Measurements from ENCODE around the gene SQSTM1. TPM values are rescaled to one million over a fixed set of nuclear protein-coding genes. Genes with fewer than 3 reads are reported as not detected.

Gene SQSTM1
- total and polyA plus RNA-seq, 7 donors, result 168 to 443 (median 301) TPM

GRCh38 chr5:179858241-179858585, 37.5 kb downstream of the SQSTM1 start:
- H3K9me3 ChIP-seq, result no peaks in the 10 kb centered on the region
- no peak for TF ChIP-seq POLR2A (IDR thresholded peaks at IDR 0.05)
- no peak for TF ChIP-seq POLR2AphosphoS5 (IDR thresholded peaks at IDR 0.05)
- no peak for TF ChIP-seq CTCF (IDR thresholded peaks at IDR 0.05)
- TF ChIP-seq EP300 (IDR thresholded peaks at IDR 0.05), result no peak
- peak overlapping the region; percentile 90 to 99 (median 94) for H3K4me3 ChIP-seq
- H3K27me3 ChIP-seq, result no peaks in the 10 kb centered on the region
- intact Hi-C loops (cut with DNase I), result loop anchor here (2.0 to 5.0 kb wide), 4 partner anchors 36 to 95 kb away; partner anchors contain the start of genes MGAT4B, SQSTM1 and TBC1D9B
- H3K4me1 ChIP-seq, result peaks cover 0 to 25% (median 21%) of the 10 kb centered on the region in 4 donors
- DNase-seq, result no peak
- H3K36me3 ChIP-seq, result peaks cover 0 to 20% (median 10%) of the 10 kb centered on the region in 4 donors
- WGBS, 2 donors, result 0% methylated on average over 32 of the region's 32 CpGs
- H3K27ac ChIP-seq, result peak overlapping the region; percentile 90 to 95 (median 93)

GRCh38 chr5:179858586-179859427, 38.1 kb downstream of the SQSTM1 start, which contains the start of gene MRNIP:
Gene MRNIP, minus strand, starts transcription at chr5:179858817. Its CDS starts 21 bp downstream, at chr5:179858796.
- Histone ChIP-seq H3K27ac (peak within 1 kb of the TSS; percentile 90 to 95 (median 93)), H3K4me1 (peaks cover 0 to 25% (median 21%) of the 10 kb centered on the region in 4 donors), H3K4me3 (peak within 1 kb of the TSS; percentile 90 to 99 (median 94)), H3K36me3 (peaks cover 0 to 25% (median 15%) of the 10 kb centered on the region in 4 donors), H3K9me3 (no peaks in the 10 kb centered on the region), H3K27me3 (no peaks in the 10 kb centered on the region)
- intact Hi-C loops (cut with DNase I), result loop anchor here (2.0 to 5.0 kb wide), 4 partner anchors 37 to 96 kb away; partner anchors contain the start of genes MGAT4B, SQSTM1 and TBC1D9B
- peak; percentile 98 for DNase-seq
- TF ChIP-seq CTCF (IDR thresholded peaks at IDR 0.05), result peak in 1 of 4 experiments; percentile 11
- TF ChIP-seq POLR2A (IDR thresholded peaks at IDR 0.05), result peak; percentile 45 to 52
- TF ChIP-seq POLR2AphosphoS5 (IDR thresholded peaks at IDR 0.05), result peak; percentile 85 to 95 (median 87)
- no peak for TF ChIP-seq EP300 (IDR thresholded peaks at IDR 0.05)
- 0 to 1% methylated on average over 90 of the region's 90 CpGs for WGBS, 2 donors

GRCh38 chr5:179860301-179860700, 39.6 kb downstream of the SQSTM1 start:
- H3K4me3 ChIP-seq, result no peak overlapping the region
- intact Hi-C loops (cut with DNase I), result no loop called here
- no peak overlapping the region for H3K27ac ChIP-seq
- TF ChIP-seq POLR2AphosphoS5 (IDR thresholded peaks at IDR 0.05) (no peak), CTCF (IDR thresholded peaks at IDR 0.05) (no peak)
- H3K4me1 ChIP-seq, result peaks cover 0 to 25% (median 21%) of the 10 kb centered on the region in 4 donors
- H3K9me3 ChIP-seq, result no peaks in the 10 kb centered on the region
- peak; percentile 47 for DNase-seq
- 85 to 90% methylated on average over 11 of the region's 11 CpGs for WGBS, 2 donors
- H3K27me3 ChIP-seq, result no peaks in the 10 kb centered on the region
- peaks cover 0 to 39% (median 26%) of the 10 kb centered on the region in 4 donors for H3K36me3 ChIP-seq

- H3K4me1 ChIP-seq, result peaks cover 0 to 20% (median 17%) of the 10 kb centered on the region in 4 donors
- H3K36me3 ChIP-seq, result peaks cover 0 to 59% (median 31%) of the 10 kb centered on the region in 4 donors
- H3K4me3 ChIP-seq, result no peak overlapping the region
- intact Hi-C loops (cut with DNase I), result no loop called here
- no peaks in the 10 kb centered on the region for H3K9me3 ChIP-seq
- no peaks in the 10 kb centered on the region for H3K27me3 ChIP-seq
- no peak overlapping the region for H3K27ac ChIP-seq
- whole genome bisulfite sequencing, 2 donors, result 99 to 100% methylated on average over 2 of the region's 2 CpGs
- TF ChIP-seq CTCF (IDR thresholded peaks at IDR 0.05) (no peak), EP300 (IDR thresholded peaks at IDR 0.05) (no peak), POLR2AphosphoS5 (IDR thresholded peaks at IDR 0.05) (no peak), POLR2A (IDR thresholded peaks at IDR 0.05) (no peak)
- DNase-seq, result peak; percentile 48
These were observed 41.6 kb downstream of the SQSTM1 start for GRCh38 chr5:179862296-179862695.
